ENCODE measurements around the gene PPFIA1.

- TF ChIP-seq CTCF (IDR thresholded peaks at IDR 0.05; ENCODE audit: insufficient read depth, low read length, poor library complexity, severe bottlenecking), result no peak
- no peak for TF ChIP-seq EZH2phosphoT487 (conservative IDR thresholded peaks at IDR 0.05; ENCODE audit: low read length)
Measured at GRCh38 chr11:70335511-70335910, 65.0 kb downstream of the PPFIA1 start.
